NCI-H146 (cell line): ENCODE data around the gene TRMU.
A peak's percentile ranks its signal among the peaks of the same experiment; 100 is the strongest.

Experiments used
- DNase-seq: peaks from one replicate; lab custom pipeline; 2025; lab: John Stamatoyannopoulos, UW

Gene TRMU

DNA sequence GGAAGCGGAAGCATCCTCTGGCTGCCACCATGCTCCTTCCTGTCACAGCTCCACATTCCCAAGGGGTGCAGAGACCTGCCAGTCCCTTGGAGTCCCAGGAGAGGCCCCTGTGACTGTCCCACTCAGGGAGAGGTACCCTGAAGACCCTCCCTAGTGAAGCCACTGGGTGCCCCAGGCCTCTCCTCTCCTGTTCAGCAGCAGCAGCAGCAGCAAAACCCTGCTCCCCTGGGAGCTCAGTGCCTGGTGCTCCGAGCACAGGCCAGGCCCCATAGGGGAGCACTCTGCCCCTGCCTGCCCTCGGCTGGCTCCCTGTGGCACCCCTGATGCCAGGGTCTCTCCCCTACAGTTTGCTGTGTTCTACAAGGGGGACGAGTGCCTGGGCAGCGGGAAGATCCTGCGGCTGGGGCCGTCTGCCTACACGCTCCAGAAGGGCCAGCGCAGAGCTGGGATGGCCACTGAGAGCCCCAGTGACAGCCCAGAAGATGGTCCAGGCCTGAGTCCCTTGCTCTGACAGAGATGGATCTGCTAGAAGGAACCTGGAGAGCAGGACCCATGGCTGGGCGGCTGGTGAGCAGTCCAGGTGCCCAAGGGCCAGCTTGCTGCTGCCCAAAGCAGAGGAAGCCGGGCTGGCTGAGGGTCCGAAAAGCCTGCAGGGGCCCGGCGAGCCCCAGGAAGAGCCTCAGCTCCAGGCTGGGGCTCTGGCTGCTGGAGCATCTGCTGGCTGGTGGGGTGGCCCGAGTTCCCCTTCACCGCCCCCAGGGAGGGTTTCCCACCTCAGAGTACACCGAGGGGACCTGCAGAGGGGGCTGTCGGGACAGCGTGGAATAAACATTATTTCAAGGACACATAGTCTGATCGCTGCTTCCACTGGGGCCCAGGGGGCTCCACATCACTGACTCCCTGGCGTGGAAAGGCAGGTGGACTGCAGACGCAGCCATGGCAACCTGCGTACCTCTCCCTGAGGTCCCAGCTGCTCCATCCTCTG lies 21.3 kb downstream of the TRMU start:
- no peak for DNase-seq

DNA sequence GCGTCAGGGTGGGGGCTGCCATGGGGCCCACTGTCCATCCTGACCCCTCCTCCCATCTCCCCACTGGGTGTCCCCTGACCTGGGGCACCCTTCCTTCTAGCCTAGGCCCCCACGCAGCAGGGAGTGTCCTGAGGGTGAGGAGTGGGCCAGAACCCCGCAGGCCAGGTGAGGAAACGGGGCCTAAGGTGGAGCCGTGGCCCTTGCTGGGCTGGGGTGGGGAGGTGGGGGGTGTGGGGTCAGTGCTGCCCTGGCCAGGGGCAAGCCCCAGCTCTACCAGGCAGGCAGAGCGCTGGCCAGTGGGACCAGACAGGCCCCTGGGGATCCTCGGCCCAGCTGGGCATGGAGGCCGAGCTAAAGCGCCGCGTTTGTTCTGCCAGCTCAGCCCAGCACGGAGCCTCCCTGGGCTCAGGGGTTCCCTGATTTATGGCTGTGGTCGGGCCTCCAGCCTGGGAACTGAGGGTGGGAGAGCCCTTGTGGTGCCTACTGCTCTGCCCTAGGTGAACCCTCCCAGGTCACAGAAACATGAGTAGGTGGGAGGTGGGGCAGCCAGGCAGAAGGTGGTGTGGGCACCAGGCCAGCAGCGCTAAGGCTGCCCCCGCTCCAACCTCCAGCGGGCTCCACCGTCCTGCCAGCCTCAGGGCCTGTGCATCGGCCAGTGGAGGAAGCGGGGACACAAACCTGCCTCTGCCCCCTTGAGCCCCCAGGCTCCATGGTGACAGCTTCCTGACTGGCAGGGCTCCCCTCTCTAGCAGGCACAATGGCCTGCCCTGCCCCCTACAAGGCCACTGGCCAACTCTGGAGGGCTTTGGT lies 22.4 kb downstream of the TRMU start:
- DNase-seq: no peak

DNA sequence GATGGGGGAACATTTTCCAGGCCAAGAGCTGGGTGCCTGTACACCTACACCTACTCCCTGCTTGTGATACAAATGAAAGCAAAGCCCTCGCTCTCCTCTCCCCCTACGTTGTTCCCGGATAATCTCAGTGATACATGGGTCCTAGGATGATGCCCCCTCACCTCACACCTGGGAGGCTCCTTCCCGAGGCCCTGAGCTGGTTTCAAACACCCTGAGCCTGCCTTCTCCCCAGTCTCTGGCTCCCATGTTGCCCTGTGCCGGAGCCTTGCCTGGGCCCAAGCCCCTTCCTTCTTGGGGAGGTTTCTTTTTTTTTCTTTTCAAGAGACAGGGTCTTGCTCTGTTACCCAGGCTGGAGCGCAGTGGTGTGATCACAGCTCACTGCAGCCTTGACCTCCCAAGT lies 23.3 kb downstream of the TRMU start:
- DNase-seq: no peak

DNA sequence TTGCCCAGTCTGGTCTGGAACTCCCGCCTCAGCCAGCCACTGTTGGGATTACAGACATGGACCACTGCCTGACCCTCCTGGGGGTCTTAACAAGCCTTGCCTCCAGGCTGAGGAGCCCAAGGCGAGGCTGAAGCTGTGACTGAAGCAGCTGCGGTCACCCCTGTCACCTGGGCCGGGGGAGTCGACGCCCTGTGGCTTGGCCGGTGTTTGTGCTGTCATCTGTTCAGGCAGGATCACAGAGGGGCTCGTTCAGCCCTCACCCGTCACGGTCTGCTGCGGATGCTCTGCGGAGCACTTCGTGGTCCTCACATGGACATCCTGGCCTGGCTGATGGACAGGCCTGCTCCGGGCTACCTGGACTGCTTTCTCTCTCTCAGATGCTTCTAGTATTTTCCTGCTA lies 23.8 kb downstream of the TRMU start:
- no peak for DNase-seq

DNA sequence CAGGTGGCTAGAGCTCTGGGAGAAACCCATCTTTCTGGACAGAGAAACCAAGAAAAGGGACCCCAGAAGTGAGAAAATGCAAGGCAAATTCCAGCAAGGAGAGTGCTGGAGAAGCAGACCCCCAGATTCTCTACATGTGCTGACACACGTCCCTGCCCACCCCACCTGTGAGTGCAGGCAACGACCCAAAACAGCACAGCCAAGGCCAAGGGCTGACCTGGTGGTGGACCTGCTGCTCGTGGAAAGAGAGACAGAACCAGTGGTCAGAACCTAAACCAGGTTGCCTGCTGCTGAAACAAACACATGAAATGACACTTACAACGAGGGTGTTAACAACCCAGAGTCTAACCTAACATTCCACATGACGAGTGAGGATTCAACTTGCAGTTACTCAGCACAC lies 24.6 kb downstream of the TRMU start:
- no peak for DNase-seq

DNA sequence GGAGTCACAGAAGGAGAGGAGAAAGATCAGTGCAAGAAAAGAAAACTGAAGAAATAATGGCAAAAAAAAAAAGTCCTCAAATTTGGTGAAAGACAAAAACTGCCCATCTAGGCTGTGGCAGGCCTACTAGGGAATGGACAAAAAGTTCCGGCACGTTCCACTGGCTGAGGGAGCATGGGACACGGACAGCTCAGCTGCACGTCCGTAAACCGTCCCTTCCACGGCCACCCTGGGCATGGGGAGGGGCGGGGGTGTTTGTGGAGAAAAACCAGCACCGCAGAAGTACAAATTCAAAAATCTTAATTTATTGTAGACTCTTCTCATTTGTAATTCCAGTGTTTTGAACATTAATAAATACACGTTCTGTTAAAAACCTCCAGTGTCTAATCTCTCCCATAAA lies 25.4 kb downstream of the TRMU start:
- DNase-seq: no peak

DNA sequence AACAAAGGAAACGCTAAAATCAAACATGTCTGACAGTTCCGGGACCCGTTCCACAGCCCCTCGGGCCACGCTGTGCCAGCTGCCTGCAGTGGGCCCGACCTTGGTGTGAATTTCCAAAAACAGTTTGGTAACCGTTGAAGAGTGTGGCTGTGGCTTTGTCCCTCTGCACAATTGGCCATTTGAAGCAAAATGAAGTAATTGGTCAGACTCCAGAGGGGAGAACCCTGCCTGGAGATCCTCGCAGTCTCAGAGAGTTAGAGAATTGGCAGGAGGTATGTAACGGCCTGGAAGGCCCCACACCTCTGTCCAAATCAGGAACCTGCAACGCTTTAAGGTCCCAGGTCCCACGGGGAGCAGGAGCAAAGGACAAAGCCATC lies 26.3 kb downstream of the TRMU start:
- DNase-seq: no peak

DNA sequence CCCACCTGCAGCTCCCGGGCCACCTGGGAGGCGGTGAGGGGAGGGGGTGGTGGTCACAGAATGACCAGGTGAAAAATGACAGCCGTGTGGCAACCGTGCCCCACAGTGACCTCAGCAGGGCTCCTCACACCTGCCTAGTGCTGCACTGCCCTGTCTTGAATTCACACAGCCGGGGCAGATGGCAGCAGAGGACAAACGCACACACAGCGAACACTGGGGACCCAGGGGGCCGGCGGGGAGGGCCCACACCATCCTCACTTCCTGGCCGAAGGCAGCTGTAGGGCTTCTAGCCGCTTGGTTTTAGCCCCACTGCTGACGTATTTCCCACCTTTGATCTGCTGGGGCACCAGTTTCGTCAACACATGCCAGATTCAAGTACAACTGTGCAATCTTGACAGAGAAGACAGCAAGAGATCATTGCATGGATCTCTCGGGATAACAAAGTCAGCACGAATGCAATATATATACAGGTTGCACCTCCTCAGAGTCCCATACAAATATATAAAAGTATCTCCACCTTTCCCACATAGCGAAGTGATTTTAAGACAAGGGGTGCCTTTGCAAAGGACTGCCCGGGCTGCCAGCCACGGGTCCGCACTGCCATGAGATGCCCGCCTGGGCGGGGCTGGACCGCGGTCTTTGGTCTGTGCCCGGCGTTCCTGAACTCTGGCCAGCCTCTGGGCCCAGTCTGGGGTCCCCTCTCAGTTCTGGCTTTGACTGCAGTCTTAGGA lies 26.9 kb downstream of the TRMU start:
- peak; percentile 92 for DNase-seq

DNA sequence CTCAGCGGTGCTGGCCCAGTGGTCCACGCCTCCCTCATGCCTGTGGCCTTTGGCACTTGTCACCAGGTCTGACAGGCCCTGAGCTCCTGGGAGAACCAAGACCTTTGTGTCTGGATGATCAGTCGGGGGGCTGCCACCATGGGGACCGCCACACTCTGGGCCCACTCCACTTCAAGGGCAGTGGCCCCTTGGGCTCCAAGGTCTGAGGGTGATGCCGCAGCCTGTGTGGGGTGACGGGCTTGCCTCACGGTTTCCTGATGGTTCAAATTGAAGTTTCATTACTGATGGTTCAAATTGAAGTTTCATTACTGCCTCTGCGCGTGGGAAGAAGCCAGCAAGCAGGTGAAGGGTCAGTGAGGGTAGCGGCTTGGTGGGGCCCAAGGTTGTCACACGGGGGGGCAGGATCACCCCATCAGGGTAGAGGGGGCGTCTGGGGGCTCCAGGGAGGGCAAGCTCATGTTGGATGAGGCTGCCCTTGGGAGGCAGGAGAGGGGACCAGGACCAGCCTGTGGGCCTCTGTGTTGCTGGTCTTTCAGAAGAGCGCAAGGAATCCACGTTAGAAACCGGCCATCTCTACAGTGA lies 27.5 kb downstream of the TRMU start:
- no peak for DNase-seq

DNA sequence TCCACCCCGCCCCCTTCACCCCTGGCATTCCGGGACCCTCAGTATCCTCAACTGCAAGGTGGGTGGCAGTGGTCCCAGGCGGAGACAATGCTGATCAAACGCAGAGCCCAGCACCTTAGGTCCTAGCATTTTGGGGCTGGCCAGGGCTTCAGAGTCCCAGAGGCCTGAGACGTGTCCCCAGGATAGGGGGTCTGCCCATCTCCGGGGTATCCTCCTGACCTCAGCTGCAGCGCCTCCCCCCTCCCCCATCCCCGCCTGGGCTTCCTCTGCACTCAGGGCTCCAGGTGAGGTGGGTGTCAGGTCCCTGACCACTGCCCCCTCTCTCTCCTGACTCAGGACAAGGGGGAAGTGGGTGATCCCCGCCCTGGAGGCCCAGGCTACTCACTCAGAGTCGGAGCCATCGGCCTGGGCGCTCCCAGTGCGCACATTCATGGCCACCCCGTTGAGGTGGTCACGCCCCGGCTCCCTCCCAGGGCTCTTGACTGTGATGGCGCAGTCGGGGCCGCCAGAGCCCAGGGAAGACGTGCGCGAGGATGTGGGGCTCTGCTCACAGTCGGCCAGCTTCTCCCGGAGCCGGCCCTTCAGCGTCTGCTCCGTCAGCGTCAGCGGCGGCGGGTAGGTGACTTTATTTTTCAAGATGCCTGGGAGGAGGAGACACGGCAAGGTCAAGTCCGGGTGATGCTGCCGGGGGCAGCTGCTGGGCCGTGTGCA lies 28.3 kb downstream of the TRMU start:
- DNase-seq: no peak

DNA sequence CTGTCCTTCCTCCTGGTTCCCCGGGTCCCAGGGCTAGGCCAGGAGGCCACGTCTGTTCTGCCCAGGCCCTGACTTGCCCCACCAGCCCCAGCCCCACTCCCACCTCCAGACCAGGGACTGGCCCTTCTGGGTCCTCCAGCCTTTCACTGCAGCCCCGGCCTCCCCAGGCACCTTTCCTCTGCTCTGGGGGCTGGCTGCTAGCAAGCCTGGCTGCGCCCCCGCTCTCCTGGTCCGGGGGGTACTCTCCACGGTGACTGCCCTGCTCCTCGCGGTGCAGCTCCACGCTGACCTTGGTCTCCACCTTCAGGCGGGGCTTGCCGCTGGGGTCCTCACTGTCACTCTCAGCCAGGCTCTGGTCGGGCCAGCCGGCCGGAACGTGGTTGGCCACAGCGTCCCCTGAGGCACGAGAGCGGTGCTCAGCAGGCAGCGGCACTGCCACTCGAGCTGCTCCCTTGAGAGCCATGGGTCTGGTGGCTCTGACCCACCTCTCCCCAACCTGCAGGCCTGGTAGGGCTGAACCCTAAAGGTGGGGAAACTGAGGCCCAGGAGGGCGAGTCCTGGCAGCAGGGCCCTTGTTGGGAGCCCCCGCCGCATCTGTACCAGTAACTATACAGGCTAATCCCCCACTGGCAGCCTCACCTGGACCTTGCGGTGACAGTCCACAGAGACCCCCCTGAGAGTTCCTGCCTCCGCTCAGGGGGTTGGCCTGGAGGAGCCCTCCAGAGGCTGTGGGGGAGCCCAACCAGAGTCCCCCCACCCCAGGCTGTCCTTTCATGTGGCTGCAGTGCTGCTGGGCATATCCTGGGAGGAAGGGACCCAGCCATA lies 29.0 kb downstream of the TRMU start:
- DNase-seq: no peak

DNA sequence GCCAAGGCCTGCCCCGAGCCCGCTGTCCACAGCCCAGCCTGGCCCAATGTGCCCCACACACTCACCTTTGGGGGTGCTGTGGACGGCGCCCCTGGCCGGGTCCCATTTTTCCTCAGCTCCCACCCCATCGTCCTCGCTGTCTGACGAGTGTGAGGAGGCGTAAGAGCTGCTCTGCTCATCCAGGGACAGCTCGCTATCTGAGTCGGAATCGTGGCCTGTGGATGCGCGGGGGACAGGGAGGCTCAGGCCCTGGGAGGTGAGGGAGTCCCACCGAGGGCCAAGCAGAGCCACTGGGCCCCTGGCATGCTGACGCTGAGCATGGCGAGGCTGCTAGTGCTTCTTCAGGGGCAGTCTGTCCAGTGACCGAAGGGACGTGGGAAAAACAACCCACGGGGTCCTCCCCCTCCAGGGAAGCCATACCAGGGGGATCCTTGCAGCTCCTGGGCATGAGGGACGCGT lies 29.7 kb downstream of the TRMU start:
- DNase-seq: no peak

DNA sequence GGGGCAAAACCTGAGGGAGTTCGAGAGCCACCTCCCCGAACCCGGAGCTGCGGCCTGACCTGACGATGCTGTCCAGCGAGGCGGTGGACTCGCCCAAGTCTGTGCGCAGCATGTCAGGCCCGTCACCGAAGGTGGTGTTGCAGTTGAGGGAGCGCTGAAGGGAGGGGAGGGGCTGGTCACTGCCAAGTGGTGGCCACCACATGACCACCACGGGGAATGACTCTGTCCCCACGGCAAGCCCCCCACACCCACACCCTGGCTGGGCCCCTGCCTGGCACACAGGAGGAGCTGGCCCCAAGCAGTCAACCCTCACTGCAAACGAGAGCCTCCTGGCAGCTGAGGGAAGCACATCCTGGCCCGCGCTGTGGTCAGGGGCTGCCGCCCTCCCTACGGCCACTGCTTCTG lies 30.8 kb downstream of the TRMU start:
- no peak for DNase-seq

DNA sequence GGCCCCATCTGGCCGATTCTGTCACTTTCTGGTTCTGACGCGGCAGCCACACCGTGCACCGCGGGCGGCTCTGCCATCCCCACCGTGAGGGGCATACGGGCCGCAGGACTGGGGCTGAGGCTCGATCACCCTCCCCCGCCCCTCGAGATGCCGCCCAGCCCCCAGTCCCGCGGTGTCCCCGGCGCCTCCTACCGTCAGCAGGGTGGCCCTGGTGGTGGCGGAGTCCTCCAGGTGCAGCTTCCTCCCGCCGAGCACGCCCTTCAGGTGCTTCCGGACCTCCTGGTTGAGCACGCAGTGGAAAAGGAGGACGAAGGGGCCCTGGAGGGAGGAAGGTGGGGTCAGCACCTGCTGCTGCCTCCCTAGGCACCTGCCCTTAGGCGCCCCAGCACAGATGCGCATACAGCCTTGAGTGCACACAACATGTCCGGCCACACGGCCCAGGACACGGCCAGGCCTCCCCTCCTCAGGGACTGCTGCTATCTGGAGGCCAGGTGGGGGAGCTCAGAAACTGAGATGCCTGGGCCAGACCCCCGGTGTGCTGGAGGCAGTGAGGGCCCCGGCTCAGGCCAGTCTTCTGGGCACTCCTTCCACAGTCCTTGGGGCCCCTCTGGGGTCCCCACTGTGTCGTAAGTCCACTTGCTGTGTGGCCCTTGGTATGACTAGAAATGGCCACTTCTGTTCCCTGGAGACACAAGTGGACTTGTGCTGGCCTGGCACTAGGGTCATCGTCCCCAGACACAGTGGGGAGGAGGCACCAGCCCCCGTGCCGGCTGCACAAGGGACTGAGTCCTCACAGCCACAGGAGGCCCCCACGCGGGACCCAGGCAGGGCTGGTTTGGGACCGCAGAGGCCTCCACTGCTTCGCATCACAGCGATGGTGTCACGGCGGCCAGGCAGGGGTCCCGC lies 31.5 kb downstream of the TRMU start:
- peak; percentile 9 for DNase-seq

DNA sequence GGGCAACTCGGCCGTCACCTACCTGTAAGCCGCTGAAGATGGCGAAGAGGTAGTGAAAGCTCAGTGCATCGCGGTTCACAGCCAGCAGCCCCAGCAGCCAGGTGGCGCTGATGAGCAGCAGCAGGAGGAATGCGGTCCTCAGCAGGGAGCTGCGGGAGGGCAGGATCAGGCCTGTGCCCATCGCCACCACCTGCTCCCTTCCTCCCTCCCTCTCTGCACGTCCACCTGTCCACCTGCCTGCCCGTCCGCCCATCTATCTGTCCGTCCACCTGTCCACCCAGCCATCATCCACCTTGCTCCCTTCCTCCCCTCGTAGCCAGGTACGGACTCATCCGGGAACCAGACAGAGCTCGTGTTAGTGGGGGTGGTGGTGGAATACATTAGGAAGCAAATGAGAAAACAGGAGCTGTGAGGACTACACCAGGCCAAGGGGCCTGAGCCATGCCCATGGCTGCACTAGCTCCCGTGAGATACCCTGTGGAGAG lies 32.2 kb downstream of the TRMU start:
- DNase-seq: peak; percentile 87

DNA sequence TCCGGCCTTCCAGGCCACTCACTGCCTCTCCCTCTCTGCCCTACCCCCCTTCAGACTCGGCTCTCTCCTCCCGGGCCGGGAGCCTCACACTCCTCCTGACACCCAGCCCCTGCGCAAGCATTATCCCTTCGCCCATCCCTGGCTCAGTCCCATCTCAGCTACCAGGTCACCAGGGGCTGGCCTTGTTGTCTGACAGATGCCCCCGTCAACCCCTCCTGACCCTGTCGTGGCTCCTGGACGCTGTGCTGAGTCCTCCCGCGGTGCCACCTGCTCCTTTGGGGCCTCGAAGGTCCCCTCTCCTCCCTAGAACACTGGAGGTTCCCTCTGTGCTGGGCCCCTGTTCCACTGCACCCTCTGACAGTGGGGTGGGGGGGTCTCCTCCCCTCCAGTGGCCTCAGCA lies 32.9 kb downstream of the TRMU start:
- no peak for DNase-seq

DNA sequence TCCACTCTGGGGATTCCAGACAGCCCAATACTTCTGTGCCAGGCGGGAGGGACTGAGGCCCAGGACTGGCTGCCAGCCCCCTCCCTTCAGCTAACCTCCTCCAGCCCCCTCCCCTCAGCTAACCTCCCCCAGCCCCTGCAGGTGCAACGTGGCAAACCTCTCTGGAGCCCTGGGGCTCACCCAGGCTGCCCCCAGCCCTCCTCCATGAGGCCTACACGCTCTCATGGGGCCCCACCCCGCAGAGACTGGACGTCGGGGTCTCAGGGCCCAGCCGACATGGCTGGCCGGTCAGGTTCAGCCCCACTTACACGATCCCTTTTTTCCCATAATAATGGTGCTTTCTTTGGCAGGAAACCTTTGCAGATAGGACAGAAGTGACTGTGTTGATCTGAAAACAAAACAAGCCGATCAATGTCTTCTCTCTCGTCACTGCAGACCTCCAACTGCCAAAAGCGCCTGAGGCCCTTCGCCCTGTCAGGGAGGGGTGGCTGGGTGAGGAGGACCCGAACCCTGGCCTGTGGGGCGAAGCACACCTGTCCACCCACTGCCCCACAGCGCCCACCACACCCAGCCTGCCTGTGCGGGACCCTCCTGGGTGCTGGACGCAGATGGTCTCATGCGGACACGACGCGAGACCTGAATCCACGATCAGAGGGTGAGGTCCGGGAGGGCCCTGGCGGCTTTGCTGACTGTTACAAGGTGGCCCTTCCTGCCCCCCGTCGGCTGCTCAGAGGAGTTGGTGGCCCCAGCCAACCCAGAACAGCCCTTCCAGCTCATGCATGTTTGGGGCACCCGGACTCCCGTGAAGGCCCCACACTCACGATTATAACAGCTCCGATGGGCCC lies 33.6 kb downstream of the TRMU start:
- DNase-seq: no peak
